Fibroblast of mammary gland (primary cell): Measurements from ENCODE around the gene PRKCH.

Source experiments
- DNase-seq: peaks from one replicate; pipeline ENCODE4 v3.0.0-alpha.2; 2010; ENCODE audit warnings: low read depth
- H3K4me3 ChIP-seq: 2 replicates; pipeline ENCODE4 v1.5.1; 2011; ENCODE audit warnings: low read depth, mild to moderate bottlenecking, low read length, moderate library complexity; ENCODE audit not compliant: control insufficient read depth
- CTCF ChIP-seq: conservative IDR thresholded peaks from 2 replicates; pipeline ENCODE4 v1.5.1; 2011; ENCODE audit warnings: low read depth, low read length, inconsistent platforms; ENCODE audit not compliant: control insufficient read depth, insufficient read depth

Gene PRKCH

GRCh38 chr14:61566537-61567225 lies 245.3 kb downstream of the PRKCH start:
- peak; percentile 92 for DNase-seq
- TF ChIP-seq CTCF: no peak
- H3K4me3 ChIP-seq: no peak overlapping the region

- no peak for DNase-seq
- no peak overlapping the region for H3K4me3 ChIP-seq
- TF ChIP-seq CTCF: no peak
Measured at GRCh38 chr14:61567838-61568571, 246.6 kb downstream of the PRKCH start.

- TF ChIP-seq CTCF: no peak
- no peak overlapping the region for H3K4me3 ChIP-seq
- DNase-seq: no peak
Measured at GRCh38 chr14:61568572-61569011, 247.2 kb downstream of the PRKCH start.

GRCh38 chr14:61569308-61569707 lies 247.9 kb downstream of the PRKCH start:
- no peak for DNase-seq
- no peak for TF ChIP-seq CTCF
- H3K4me3 ChIP-seq: no peak overlapping the region

GRCh38 chr14:61569812-61570548 lies 248.6 kb downstream of the PRKCH start:
- peak; percentile 96 for DNase-seq
- no peak for TF ChIP-seq CTCF
- H3K4me3 ChIP-seq: no peak overlapping the region

- DNase-seq: peak; percentile 49
- TF ChIP-seq CTCF: no peak
- H3K4me3 ChIP-seq: no peak overlapping the region
Measured at GRCh38 chr14:61570549-61571290, 249.3 kb downstream of the PRKCH start.
